Activated naive CD4-positive, alpha-beta T cell treated with anti-CD3 and anti-CD28 coated beads, Interleukin-2, amount 50 U/mL, for 24 hours (primary cell): ENCODE results near the gene PPP1R1B.

Source experiments
- H3K27ac Mint-ChIP-seq: one replicate; pipeline ENCODE4 v1.8.0; 2021; ENCODE audit warnings: mild to moderate bottlenecking, mixed read lengths
- H3K27me3 Mint-ChIP-seq: one replicate; pipeline ENCODE4 v1.8.0; 2021; ENCODE audit warnings: mixed read lengths
- H3K36me3 Mint-ChIP-seq: one replicate; pipeline ENCODE4 v1.8.0; 2021; ENCODE audit warnings: mixed read lengths
- H3K4me1 Mint-ChIP-seq: one replicate; pipeline ENCODE4 v1.8.0; 2021; ENCODE audit warnings: mixed read lengths
- H3K4me3 Mint-ChIP-seq: one replicate; pipeline ENCODE4 v1.8.0; 2021; ENCODE audit warnings: mild to moderate bottlenecking, mixed read lengths
- H3K9me3 Mint-ChIP-seq: one replicate; pipeline ENCODE4 v1.8.0; 2021; ENCODE audit warnings: mixed read lengths

PPP1R1B gene

GRCh38 chr17:39618956-39619785 is 7.6 kb upstream of the PPP1R1B start:
- H3K4me3 Mint-ChIP-seq, result no peak overlapping the region
- H3K27ac Mint-ChIP-seq, result peak overlapping the region; percentile 0
- H3K4me1 Mint-ChIP-seq, result peaks cover 17% of the 10 kb centered on the region
- H3K27me3 Mint-ChIP-seq, result no peaks in the 10 kb centered on the region
- no peaks in the 10 kb centered on the region for H3K36me3 Mint-ChIP-seq
- no peaks in the 10 kb centered on the region for H3K9me3 Mint-ChIP-seq

GRCh38 chr17:39619786-39620101 is 7.0 kb upstream of the PPP1R1B start:
- H3K4me1 Mint-ChIP-seq, result peaks cover 17% of the 10 kb centered on the region

GRCh38 chr17:39621523-39622379 is 5.0 kb upstream of the PPP1R1B start:
- H3K4me1 Mint-ChIP-seq, result peaks cover 22% of the 10 kb centered on the region
- no peaks in the 10 kb centered on the region for H3K9me3 Mint-ChIP-seq
- peak overlapping the region; percentile 51 for H3K4me3 Mint-ChIP-seq
- no peaks in the 10 kb centered on the region for H3K36me3 Mint-ChIP-seq
- peak overlapping the region; percentile 66 for H3K27ac Mint-ChIP-seq
- H3K27me3 Mint-ChIP-seq, result peaks cover 9% of the 10 kb centered on the region

More at GRCh38 chr17:39619786-39620101, 7.0 kb upstream of the PPP1R1B start:
- Mint-ChIP-seq H3K9me3 (no peaks in the 10 kb centered on the region), H3K27ac (peak overlapping the region; percentile 0), H3K27me3 (peaks cover 1% of the 10 kb centered on the region), H3K4me3 (no peak overlapping the region), H3K36me3 (no peaks in the 10 kb centered on the region)

GRCh38 chr17:39622380-39623006 is 4.3 kb upstream of the PPP1R1B start:
- H3K4me3 Mint-ChIP-seq, result peak overlapping the region; percentile 51
- H3K36me3 Mint-ChIP-seq, result no peaks in the 10 kb centered on the region
- peak overlapping the region; percentile 66 for H3K27ac Mint-ChIP-seq
- no peaks in the 10 kb centered on the region for H3K9me3 Mint-ChIP-seq
- H3K4me1 Mint-ChIP-seq, result peaks cover 22% of the 10 kb centered on the region
- peaks cover 11% of the 10 kb centered on the region for H3K27me3 Mint-ChIP-seq

- Mint-ChIP-seq H3K27ac (no peak overlapping the region), H3K36me3 (no peaks in the 10 kb centered on the region), H3K27me3 (peaks cover 15% of the 10 kb centered on the region), H3K4me3 (no peak overlapping the region), H3K4me1 (peaks cover 22% of the 10 kb centered on the region), H3K9me3 (no peaks in the 10 kb centered on the region)
These were observed 3.3 kb upstream of the PPP1R1B start for GRCh38 chr17:39623356-39623950.

GRCh38 chr17:39624313-39624712 is 2.4 kb upstream of the PPP1R1B start:
- H3K4me1 Mint-ChIP-seq, result peaks cover 22% of the 10 kb centered on the region
- H3K27me3 Mint-ChIP-seq, result peaks cover 18% of the 10 kb centered on the region
- H3K36me3 Mint-ChIP-seq, result no peaks in the 10 kb centered on the region
- peak overlapping the region; percentile 26 for H3K27ac Mint-ChIP-seq
- H3K4me3 Mint-ChIP-seq, result no peak overlapping the region
- no peaks in the 10 kb centered on the region for H3K9me3 Mint-ChIP-seq

GRCh38 chr17:39625198-39625785 is 1.5 kb upstream of the PPP1R1B start:
- Mint-ChIP-seq H3K9me3 (no peaks in the 10 kb centered on the region), H3K4me3 (no peak overlapping the region), H3K27ac (peak overlapping the region; percentile 74), H3K36me3 (no peaks in the 10 kb centered on the region), H3K4me1 (peaks cover 22% of the 10 kb centered on the region), H3K27me3 (peaks cover 18% of the 10 kb centered on the region)

GRCh38 chr17:39627047-39627711 is 427 bp downstream of the PPP1R1B start:
- Mint-ChIP-seq H3K36me3 (no peaks in the 10 kb centered on the region), H3K9me3 (no peaks in the 10 kb centered on the region), H3K4me3 (peak overlapping the region; percentile 61), H3K4me1 (peaks cover 26% of the 10 kb centered on the region), H3K27ac (no peak overlapping the region), H3K27me3 (peaks cover 21% of the 10 kb centered on the region)

GRCh38 chr17:39627712-39628516 is 1.2 kb downstream of the PPP1R1B start:
- H3K4me3 Mint-ChIP-seq, result no peak overlapping the region
- no peaks in the 10 kb centered on the region for H3K9me3 Mint-ChIP-seq
- H3K27me3 Mint-ChIP-seq, result peaks cover 21% of the 10 kb centered on the region
- no peaks in the 10 kb centered on the region for H3K36me3 Mint-ChIP-seq
- no peak overlapping the region for H3K27ac Mint-ChIP-seq
- peaks cover 21% of the 10 kb centered on the region for H3K4me1 Mint-ChIP-seq

- Mint-ChIP-seq H3K27me3 (peaks cover 21% of the 10 kb centered on the region), H3K36me3 (no peaks in the 10 kb centered on the region), H3K4me3 (no peak overlapping the region), H3K27ac (peak overlapping the region; percentile 30), H3K4me1 (peaks cover 14% of the 10 kb centered on the region), H3K9me3 (no peaks in the 10 kb centered on the region)
These were observed 2.1 kb downstream of the PPP1R1B start for GRCh38 chr17:39628655-39629493.

- no peak overlapping the region for H3K4me3 Mint-ChIP-seq
- H3K4me1 Mint-ChIP-seq, result peaks cover 17% of the 10 kb centered on the region
- H3K27ac Mint-ChIP-seq, result peak overlapping the region; percentile 30
- H3K9me3 Mint-ChIP-seq, result no peaks in the 10 kb centered on the region
- no peaks in the 10 kb centered on the region for H3K36me3 Mint-ChIP-seq
- peaks cover 20% of the 10 kb centered on the region for H3K27me3 Mint-ChIP-seq
These were observed 2.7 kb downstream of the PPP1R1B start for GRCh38 chr17:39629494-39629880.

GRCh38 chr17:39629898-39630297 is 3.1 kb downstream of the PPP1R1B start:
- Mint-ChIP-seq H3K4me3 (no peak overlapping the region), H3K27me3 (peaks cover 19% of the 10 kb centered on the region), H3K4me1 (peaks cover 19% of the 10 kb centered on the region), H3K27ac (no peak overlapping the region), H3K9me3 (no peaks in the 10 kb centered on the region), H3K36me3 (no peaks in the 10 kb centered on the region)

GRCh38 chr17:39631403-39631802 is 4.7 kb downstream of the PPP1R1B start:
- Mint-ChIP-seq H3K36me3 (no peaks in the 10 kb centered on the region), H3K27me3 (peaks cover 12% of the 10 kb centered on the region), H3K4me3 (no peak overlapping the region), H3K4me1 (peaks cover 20% of the 10 kb centered on the region), H3K27ac (no peak overlapping the region), H3K9me3 (no peaks in the 10 kb centered on the region)
